Measurements from ENCODE around the gene OBP2A. TPM values are rescaled to one million over a fixed set of nuclear protein-coding genes. Genes with fewer than 3 reads are reported as not detected.
"Not testable (repeated sequence)": the region's sequence is repeated elsewhere in the genome, so short reads cannot be mapped to it uniquely, and the experiment has no call there.

The OBP2A gene
- total RNA-seq, 1 experiment from 2014 or later: not detected

- peak overlapping the region in 1 of 3 experiments; percentile 33; a peak in 1 of 7 replicates for H3K27ac Mint-ChIP-seq
- Histone ChIP-seq H3K4me2 (ENCODE audit: insufficient read depth, insufficient read length, low read length) (no peak overlapping the region), H3K79me1 (ENCODE audit: insufficient read depth, low read depth, low read length, poor library complexity, severe bottlenecking) (no peaks in the 10 kb centered on the region), H4K20me1 (ENCODE audit: control insufficient read depth, insufficient read depth, insufficient read length) (no peaks in the 10 kb centered on the region), H2AFZ (ENCODE audit: low read length) (no peak overlapping the region), H3K79me2 (ENCODE audit: insufficient read depth, low read length) (no peaks in the 10 kb centered on the region), H4K5ac (ENCODE audit: insufficient read length, low read depth, low read length) (no peak overlapping the region), H3K56ac (ENCODE audit: insufficient read length, low read depth, low read length) (no peak overlapping the region), H3K18ac (ENCODE audit: insufficient read length, low read depth, low read length) (no peak overlapping the region), H2BK120ac (ENCODE audit: low read depth, low read length, poor library complexity, severe bottlenecking) (no peak overlapping the region), H2AK5ac (ENCODE audit: insufficient read length, low read length) (no peak overlapping the region), H3K23ac (ENCODE audit: insufficient read length, low read depth, low read length) (no peak overlapping the region), H2BK20ac (ENCODE audit: low read depth, low read length, poor library complexity, severe bottlenecking) (no peak overlapping the region), H3K4ac (ENCODE audit: low read depth, low read length) (no peak overlapping the region), H3T11ph (ENCODE audit: low read length) (no peak overlapping the region), H3K9ac (ENCODE audit: extremely low read depth, insufficient read length, low read length) (no peak overlapping the region), H3K27me3 (ENCODE audit: insufficient read depth, low read length) (no peaks in the 10 kb centered on the region), H4K8ac (replicated peaks; ENCODE audit: insufficient read length, low read depth, low read length) (no peak overlapping the region), H3K27ac (ENCODE audit: insufficient read length, low read depth, low read length) (no peak overlapping the region), H2BK5ac (ENCODE audit: insufficient read length, low read length) (no peak overlapping the region), H3K23me2 (ENCODE audit: insufficient read length, low read depth, low read length, poor library complexity, severe bottlenecking) (no peaks in the 10 kb centered on the region), H2BK15ac (ENCODE audit: low read depth, low read length) (no peak overlapping the region), H3K9me3 (ENCODE audit: control insufficient read depth, low read depth, low read length) (no peaks in the 10 kb centered on the region), H3K14ac (ENCODE audit: insufficient read depth, low read length) (no peak overlapping the region), H2BK12ac (ENCODE audit: insufficient read length, low read depth, low read length) (no peak overlapping the region), H3K4me1 (ENCODE audit: insufficient read depth, low read length) (no peaks in the 10 kb centered on the region), H4K91ac (ENCODE audit: insufficient read length, low read depth, low read length) (no peak overlapping the region)
- no peaks in the 10 kb centered on the region; a peak in 1 of 7 replicates for H3K36me3 Mint-ChIP-seq (ENCODE audit: insufficient read depth in 1 of 3, low read depth in 3 of 3)
- no CpG with 5 or more reads among the region's 18 CpGs for WGBS (ENCODE audit: extremely low coverage, insufficient read length, low lambda C conversion rate)
- no peaks in the 10 kb centered on the region for H3K4me1 Mint-ChIP-seq
- no peak for DNase-seq
- no peak overlapping the region for H3K4me3 Mint-ChIP-seq
- TF ChIP-seq CTCF (conservative IDR thresholded peaks at IDR 0.05): no peak
- no peaks in the 10 kb centered on the region; a peak in 1 of 5 replicates for H3K9me3 Mint-ChIP-seq
- peaks cover 12% of the 10 kb centered on the region for H3K27me3 Mint-ChIP-seq (ENCODE audit: low read depth)
These were observed 818 bp upstream of the OBP2A start for GRCh38 chr9:135544981-135545635.

GRCh38 chr9:135546792-135547617 lies 1.1 kb downstream of the OBP2A start:
- H3K27me3 Mint-ChIP-seq (ENCODE audit: low read depth): peaks cover 10% of the 10 kb centered on the region
- not testable (repeated sequence) for H3K4me3 Mint-ChIP-seq

More at GRCh38 chr9:135546792-135547617, 1.1 kb downstream of the OBP2A start:
- H3K23ac ChIP-seq (ENCODE audit: insufficient read length, low read depth, low read length); H3K27ac ChIP-seq (ENCODE audit: insufficient read length, low read depth, low read length); H4K8ac ChIP-seq (replicated peaks; ENCODE audit: insufficient read length, low read depth, low read length); H2BK15ac ChIP-seq (ENCODE audit: low read depth, low read length); DNase-seq; H3K4me1 Mint-ChIP-seq; H3K9ac ChIP-seq (ENCODE audit: extremely low read depth, insufficient read length, low read length); H3K18ac ChIP-seq (ENCODE audit: insufficient read length, low read depth, low read length); H2AK5ac ChIP-seq (ENCODE audit: insufficient read length, low read length); H3K79me1 ChIP-seq (ENCODE audit: insufficient read depth, low read depth, low read length, poor library complexity, severe bottlenecking); H3K4me2 ChIP-seq (ENCODE audit: insufficient read depth, insufficient read length, low read length); H2BK12ac ChIP-seq (ENCODE audit: insufficient read length, low read depth, low read length); H2BK120ac ChIP-seq (ENCODE audit: low read depth, low read length, poor library complexity, severe bottlenecking); H3K9me3 ChIP-seq (ENCODE audit: control insufficient read depth, low read depth, low read length); H3K56ac ChIP-seq (ENCODE audit: insufficient read length, low read depth, low read length); H3K36me3 Mint-ChIP-seq (ENCODE audit: insufficient read depth in 1 of 3, low read depth in 3 of 3); H3T11ph ChIP-seq (ENCODE audit: low read length); H3K4me1 ChIP-seq (ENCODE audit: insufficient read depth, low read length); H3K79me2 ChIP-seq (ENCODE audit: insufficient read depth, low read length); H4K91ac ChIP-seq (ENCODE audit: insufficient read length, low read depth, low read length); H2BK5ac ChIP-seq (ENCODE audit: insufficient read length, low read length); H3K14ac ChIP-seq (ENCODE audit: insufficient read depth, low read length); H2BK20ac ChIP-seq (ENCODE audit: low read depth, low read length, poor library complexity, severe bottlenecking); H3K4ac ChIP-seq (ENCODE audit: low read depth, low read length); H2AFZ ChIP-seq (ENCODE audit: low read length); H3K27me3 ChIP-seq (ENCODE audit: insufficient read depth, low read length); H4K20me1 ChIP-seq (ENCODE audit: control insufficient read depth, insufficient read depth, insufficient read length); H4K5ac ChIP-seq (ENCODE audit: insufficient read length, low read depth, low read length); H3K27ac Mint-ChIP-seq; H3K23me2 ChIP-seq (ENCODE audit: insufficient read length, low read depth, low read length, poor library complexity, severe bottlenecking); H3K9me3 Mint-ChIP-seq: not testable (repeated sequence)
- no CpG with 5 or more reads among the region's 21 CpGs for WGBS (ENCODE audit: extremely low coverage, insufficient read length, low lambda C conversion rate)
